Tibial nerve (tissue), 4 donors: Measurements from ENCODE around the gene NPPC.

Experiments used
- CTCF ChIP-seq, 5 experiments: fragments of 200-600 bp in 3 of 5; fragments of 450-650 bp in 2 of 5; sonication (generic) in 3 of 5; IDR thresholded peaks; one replicate each; pipeline ENCODE4 v1.5.1; 2016 to 2019; ENCODE audit warnings: antibody characterized with exemption in 5 of 5, mild to moderate bottlenecking in 3 of 5, moderate library complexity in 2 of 5
- EP300 ChIP-seq, 2 donors: sonication (generic); formaldehyde crosslinking; IDR thresholded peaks; one replicate each; pipeline ENCODE4 v1.6.1; 2017; ENCODE audit warnings: antibody characterized with exemption in 2 of 2, mild to moderate bottlenecking in 1 of 2
- POLR2A ChIP-seq, 2 donors: fragments of 450-650 bp; IDR thresholded peaks; one replicate each; pipeline ENCODE4 v1.6.1; 2017; ENCODE audit warnings: antibody characterized with exemption in 2 of 2, mild to moderate bottlenecking in 2 of 2, moderate library complexity in 2 of 2

GRCh38 chr2:231934441-231935206 lies 8.4 kb upstream of the NPPC start:
- no peak for TF ChIP-seq CTCF (IDR thresholded peaks at IDR 0.05)
- no peak for TF ChIP-seq POLR2A (IDR thresholded peaks at IDR 0.05)
- TF ChIP-seq EP300 (IDR thresholded peaks at IDR 0.05) = no peak
